Mesothelial cell of epicardium (in vitro differentiated cells): ENCODE data around the gene TBC1D32. TPM values are rescaled to one million over a fixed set of nuclear protein-coding genes. Genes with fewer than 3 reads are reported as not detected.

ENCODE experiments used
- DNase-seq, 2 experiments: peaks; one replicate each; pipeline ENCODE4 v3.0.0; 2021; ENCODE audit warnings: low spot score in 2 of 2; ENCODE audit not compliant: unreplicated experiment in 2 of 2
- H3K27ac Mint-ChIP-seq: 2 replicates; pipeline ENCODE4 v1.8.0; 2021; ENCODE audit warnings: mixed read lengths
- H3K27me3 Mint-ChIP-seq: 2 replicates; pipeline ENCODE4 v1.8.0; 2021; ENCODE audit warnings: low read depth, mixed read lengths
- H3K36me3 Mint-ChIP-seq: 2 replicates; pipeline ENCODE4 v1.8.0; 2021; ENCODE audit warnings: mixed read lengths
- H3K4me1 Mint-ChIP-seq: 2 replicates; pipeline ENCODE4 v1.8.0; 2021; ENCODE audit warnings: mixed read lengths
- H3K4me3 Mint-ChIP-seq: 2 replicates; pipeline ENCODE4 v1.8.0; 2021; ENCODE audit warnings: mild to moderate bottlenecking, moderate library complexity, mixed read lengths
- H3K9me3 Mint-ChIP-seq: 2 replicates; pipeline ENCODE4 v1.8.0; 2021; ENCODE audit warnings: mixed read lengths
- CTCF ChIP-seq: fragments of 200-600 bp; sonication (generic); IDR thresholded peaks from one replicate; pipeline ENCODE4 v1.5.0; 2021; ENCODE audit warnings: antibody characterized with exemption; ENCODE audit not compliant: unreplicated experiment
- total RNA-seq: library from RNA; stranded (reverse); gene quantifications from 3 replicates; pipeline ENCODE4 v1.2.1, GENCODE V29; 2021

Gene TBC1D32
- total RNA-seq, 1 donor from 2014 or later = 30.1 TPM

GRCh38 chr6:121142093-121142492, 192.2 kb downstream of the TBC1D32 start:
- DNase-seq = no peak
- H3K4me1 Mint-ChIP-seq = peaks cover 1% of the 10 kb centered on the region
- H3K36me3 Mint-ChIP-seq = peaks cover 29% of the 10 kb centered on the region
- peaks cover 31% of the 10 kb centered on the region for H3K9me3 Mint-ChIP-seq
- no peaks in the 10 kb centered on the region for H3K27me3 Mint-ChIP-seq
- H3K27ac Mint-ChIP-seq = no peak overlapping the region
- no peak overlapping the region for H3K4me3 Mint-ChIP-seq
- no peak for TF ChIP-seq CTCF

DNA sequence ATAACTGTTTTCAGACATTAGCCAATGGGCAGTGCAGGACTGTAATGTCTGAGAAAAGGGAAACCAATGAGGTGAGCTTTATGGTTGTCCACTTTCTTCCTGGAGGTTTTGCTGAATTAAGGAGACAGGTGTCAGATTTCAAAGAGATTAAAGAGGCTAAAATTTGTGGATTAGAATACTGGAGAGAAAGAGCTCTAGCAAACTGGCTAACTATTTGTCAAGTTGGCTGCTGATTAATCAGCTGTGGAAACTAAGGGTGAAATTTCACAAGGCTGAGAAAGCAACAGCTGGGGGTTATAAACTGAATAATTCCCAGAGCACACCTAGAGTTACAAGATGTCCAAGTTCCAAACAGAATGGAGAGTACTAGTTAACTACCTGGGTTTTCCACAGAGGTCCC, 198.9 kb downstream of the TBC1D32 start:
- Mint-ChIP-seq H3K9me3 (peaks cover 6% of the 10 kb centered on the region), H3K36me3 (peaks cover 5% of the 10 kb centered on the region), H3K4me1 (peaks cover 6% of the 10 kb centered on the region), H3K27me3 (no peaks in the 10 kb centered on the region), H3K27ac (no peak overlapping the region), H3K4me3 (no peak overlapping the region)
- TF ChIP-seq CTCF = no peak
- DNase-seq = no peak

- Mint-ChIP-seq H3K27ac (no peak overlapping the region), H3K4me1 (peaks cover 6% of the 10 kb centered on the region), H3K36me3 (peaks cover 5% of the 10 kb centered on the region), H3K9me3 (peaks cover 6% of the 10 kb centered on the region), H3K27me3 (no peaks in the 10 kb centered on the region), H3K4me3 (no peak overlapping the region)
- TF ChIP-seq CTCF = no peak
- DNase-seq = no peak
Observed at GRCh38 chr6:121134922-121135321, 199.4 kb downstream of the TBC1D32 start.

DNA sequence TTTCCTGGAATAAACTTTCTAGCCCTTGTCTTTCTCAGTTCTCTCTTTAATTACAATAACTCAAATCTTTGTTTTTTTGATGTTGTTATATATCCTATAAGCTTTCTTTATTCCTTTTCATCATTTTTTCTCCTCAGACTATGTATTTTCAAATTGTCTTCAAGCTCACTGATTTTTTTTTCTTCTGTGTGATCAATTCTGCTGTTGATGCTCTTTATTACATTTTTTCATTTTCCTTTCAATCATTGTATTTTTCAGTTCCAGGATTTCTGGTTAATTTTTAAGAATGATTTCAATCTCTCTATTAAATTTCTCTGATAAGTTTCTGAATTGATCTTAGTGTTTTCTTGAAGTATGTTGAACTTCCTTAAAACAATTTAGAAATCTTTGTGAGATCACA, 209.7 kb downstream of the TBC1D32 start:
- no peak overlapping the region for H3K4me3 Mint-ChIP-seq
- H3K27ac Mint-ChIP-seq = no peak overlapping the region
- no peak for DNase-seq
- no peak for TF ChIP-seq CTCF
- H3K4me1 Mint-ChIP-seq = no peaks in the 10 kb centered on the region
- peaks cover 31% of the 10 kb centered on the region for H3K36me3 Mint-ChIP-seq
- peaks cover 35% of the 10 kb centered on the region for H3K9me3 Mint-ChIP-seq
- H3K27me3 Mint-ChIP-seq = no peaks in the 10 kb centered on the region

- no peak for TF ChIP-seq CTCF
Observed at GRCh38 chr6:121112356-121112755, 221.9 kb downstream of the TBC1D32 start.

GRCh38 chr6:121110733-121111132, 223.5 kb downstream of the TBC1D32 start:
- Mint-ChIP-seq H3K4me3 (no peak overlapping the region), H3K9me3 (no peaks in the 10 kb centered on the region), H3K27me3 (no peaks in the 10 kb centered on the region), H3K36me3 (peaks cover 4% of the 10 kb centered on the region), H3K27ac (no peak overlapping the region), H3K4me1 (peaks cover 6% of the 10 kb centered on the region)
- TF ChIP-seq CTCF = no peak
- no peak for DNase-seq

More at GRCh38 chr6:121112356-121112755, 221.9 kb downstream of the TBC1D32 start:
- Mint-ChIP-seq H3K27ac (no peak overlapping the region), H3K36me3 (peaks cover 4% of the 10 kb centered on the region), H3K9me3 (no peaks in the 10 kb centered on the region), H3K4me1 (peaks cover 4% of the 10 kb centered on the region), H3K27me3 (no peaks in the 10 kb centered on the region), H3K4me3 (no peak overlapping the region)
- no peak for DNase-seq
